HCT116 (cell line): ENCODE data around the gene EGF. TPM values are rescaled to one million over a fixed set of nuclear protein-coding genes. Genes with fewer than 3 reads are reported as not detected.
"Not testable (repeated sequence)": the region's sequence is repeated elsewhere in the genome, so short reads cannot be mapped to it uniquely, and the experiment has no call there.

Source experiments
- ATAC-seq: fragments of 200-7000 bp; cut with Tn5 transposase; 2 replicates; pipeline ENCODE4 v1.9.1; 2020; ENCODE audit warnings: mild to moderate bottlenecking, moderate library complexity
- BruUV-seq: library from RNA; stranded (reverse); fragments of 400-500 nt; replicated peaks from 2 replicates; lab custom pipeline; 2021; lab: Mats Ljungman, UMichigan
- CTCF ChIA-PET: fragments of 300-600 bp; sonication (Branson Sonifier 250); formaldehyde crosslinking; loops from one replicate; lab custom pipeline; 2021; ENCODE audit warnings: antibody characterized with exemption; lab: Charles Lee
- POLR2A ChIA-PET: fragments of 300-600, 350-600 bp; sonication (Branson Sonifier 250); formaldehyde crosslinking; loops from one replicate; lab custom pipeline; 2021; ENCODE audit warnings: antibody characterized with exemption; lab: Charles Lee
- RAD21 ChIA-PET, 2 experiments: fragments of 300-600 bp; sonication (Branson Sonifier 250); formaldehyde crosslinking; loops; one replicate each; lab custom pipeline; 2023; ENCODE audit warnings: low total read pairs in 2 of 2; ENCODE audit not compliant: uncharacterized antibody in 2 of 2, unreplicated experiment in 2 of 2, low non-redundant PET in 1 of 2; lab: Charles Lee
- DNase-seq: peaks from one replicate; pipeline ENCODE4 v3.0.0-alpha.2; 2010; ENCODE audit warnings: low read depth, low spot score
- H2AFZ ChIP-seq: fragments of 200-600 bp; shearing (Covaris generic), sonication (generic); 2 replicates; pipeline ENCODE4 v1.6.1; 2017; ENCODE audit warnings: low read depth, mixed run types, mixed read lengths, antibody characterized with exemption, low read length; ENCODE audit not compliant: poor library complexity, severe bottlenecking
- H3K27ac ChIP-seq: 2 replicates; pipeline ENCODE4 v1.5.1; 2012; ENCODE audit warnings: low read depth, low read length
- H3K27me3 ChIP-seq: fragments of 200-600 bp; sonication (generic); 2 replicates; pipeline ENCODE4 v1.6.1; 2016; ENCODE audit warnings: mixed run types, low read length, mixed read lengths; ENCODE audit not compliant: insufficient read depth
- H3K36me3 ChIP-seq, 2 experiments: fragments of 200-500 bp in 1 of 2; fragments of 200-600 bp in 1 of 2; sonication (Bioruptor generic) in 1 of 2; sonication (generic) in 1 of 2; 2 replicates each; pipeline versions ENCODE4 v1.5.1 to v1.6.1; 2014 to 2016; ENCODE audit warnings: low read length in 2 of 2, inconsistent platforms in 1 of 2, mixed read lengths in 1 of 2, mixed run types in 1 of 2; ENCODE audit not compliant: insufficient read depth in 2 of 2, control insufficient read depth in 1 of 2
- H3K4me1 ChIP-seq, 2 experiments: fragments of 200-600 bp in 1 of 2; sonication (generic) in 1 of 2; 2 replicates each; pipeline versions ENCODE4 v1.5.1 to v1.6.1; 2012 to 2017; ENCODE audit warnings: low read length in 2 of 2, inconsistent platforms in 1 of 2, mild to moderate bottlenecking in 1 of 2, mixed read lengths in 1 of 2, mixed run types in 1 of 2, moderate library complexity in 1 of 2; ENCODE audit not compliant: insufficient read depth in 2 of 2, control insufficient read depth in 1 of 2
- H3K4me2 ChIP-seq: fragments of 200-600 bp; sonication (generic); 2 replicates; pipeline ENCODE4 v1.6.1; 2017; ENCODE audit warnings: mixed run types, low read length, mixed read lengths
- H3K4me3 ChIP-seq, 2 experiments: fragments of 200-600 bp in 1 of 2; sonication (generic) in 1 of 2; replicated peaks in 1 of 2; 2 replicates each; pipeline ENCODE4 v1.5.1; 2011 to 2016; ENCODE audit warnings: low read length in 2 of 2, control low read depth in 1 of 2, low read depth in 1 of 2, mild to moderate bottlenecking in 1 of 2, mixed read lengths in 1 of 2, mixed run types in 1 of 2
- H3K79me2 ChIP-seq: fragments of 200-600 bp; sonication (generic); 2 replicates; pipeline ENCODE4 v1.6.1; 2017; ENCODE audit warnings: mild to moderate bottlenecking, mixed run types, low read length, moderate library complexity, mixed read lengths; ENCODE audit not compliant: insufficient read depth
- H3K9ac ChIP-seq: fragments of 200-600 bp; sonication (generic); 2 replicates; pipeline ENCODE4 v1.6.1; 2016; ENCODE audit warnings: low read length, mixed read lengths
- H3K9me2 ChIP-seq: fragments of 200-600 bp; sonication (generic), shearing (Covaris generic); 2 replicates; pipeline ENCODE4 v1.6.1; 2017; ENCODE audit warnings: mixed run types, mild to moderate bottlenecking, moderate library complexity; ENCODE audit not compliant: insufficient read depth
- H3K9me3 ChIP-seq, 2 experiments: fragments of 200-500 bp in 1 of 2; fragments of 200-600 bp in 1 of 2; sonication (Bioruptor generic) in 1 of 2; sonication (generic) in 1 of 2; 2 replicates each; pipeline ENCODE4 v1.6.1; 2014 to 2017; ENCODE audit warnings: low read length in 2 of 2, mixed read lengths in 2 of 2, inconsistent platforms in 1 of 2, low read depth in 1 of 2, mild to moderate bottlenecking in 1 of 2, mixed run types in 1 of 2, moderate library complexity in 1 of 2; ENCODE audit not compliant: control insufficient read depth in 1 of 2, insufficient read depth in 1 of 2
- H4K20me1 ChIP-seq: fragments of 200-600 bp; sonication (generic), shearing (Covaris generic); 2 replicates; pipeline ENCODE4 v1.6.1; 2017; ENCODE audit warnings: mixed run types, mild to moderate bottlenecking, moderate library complexity; ENCODE audit not compliant: insufficient read depth
- CEBPB ChIP-seq: IDR thresholded peaks from 2 replicates; pipeline ENCODE4 v1.6.1; 2012; ENCODE audit warnings: low read depth
- EZH2 ChIP-seq: fragments of 200-600 bp; sonication (generic); IDR thresholded peaks from 2 replicates; pipeline ENCODE4 v1.6.1; 2017; ENCODE audit warnings: antibody characterized with exemption, mixed run types
- FOSL1 ChIP-seq: IDR thresholded peaks from 2 replicates; pipeline ENCODE4 v1.6.1; 2012; ENCODE audit warnings: low read depth
- JUND ChIP-seq: IDR thresholded peaks from 2 replicates; pipeline ENCODE4 v1.6.1; 2012
- POLR2A ChIP-seq: IDR thresholded peaks from 2 replicates; pipeline ENCODE4 v1.7.0; 2011; ENCODE audit warnings: borderline replicate concordance; ENCODE audit not compliant: insufficient read depth, insufficient read length; ENCODE audit errors: extremely low read depth
- RAD21 ChIP-seq: IDR thresholded peaks from 2 replicates; pipeline ENCODE4 v1.6.1; 2012; ENCODE audit warnings: low read depth, mild to moderate bottlenecking
- SIN3A ChIP-seq: IDR thresholded peaks from 2 replicates; pipeline ENCODE4 v1.6.1; 2012; ENCODE audit warnings: low read depth
- ZFX ChIP-seq: fragments of 450-650 bp; IDR thresholded peaks from 2 replicates; pipeline ENCODE4 v1.6.1; 2017
- ZNF274 ChIP-seq: fragments of 200-500 bp; sonication (Bioruptor generic); IDR thresholded peaks from 2 replicates; pipeline ENCODE4 v1.6.1; 2014; ENCODE audit warnings: mild to moderate bottlenecking, low read depth, low read length, inconsistent platforms
- intact Hi-C: fragments of 100-400 bp; cut with micrococcal nuclease; formaldehyde crosslinking; loops from 2 replicates; pipeline ENCODE4 v1.10.0; 2022
- total RNA-seq: library from RNA; stranded (reverse); gene quantifications from one replicate; pipeline ENCODE4 v1.2.1, GENCODE V29; 2021; ENCODE audit not compliant: unreplicated experiment
- TF ChIP-seq, protein P1 (sequence below), 3 experiments: fragments of 200-600 bp in 1 of 3; sonication (generic) in 1 of 3; IDR thresholded peaks in 2 of 3; conservative IDR thresholded peaks in 1 of 3; 2 replicates each; pipeline ENCODE4 v1.5.1; 2012 to 2017; ENCODE audit warnings: low read depth in 2 of 3, low read length in 2 of 3, antibody characterized with exemption in 1 of 3, borderline replicate concordance in 1 of 3, control low read depth in 1 of 3, mild to moderate bottlenecking in 1 of 3, mixed read lengths in 1 of 3, mixed run types in 1 of 3, moderate library complexity in 1 of 3; ENCODE audit not compliant: insufficient read depth in 1 of 3
- TF ChIP-seq, protein P2 (sequence below): IDR thresholded peaks from 2 replicates; pipeline ENCODE4 v1.6.1; 2012
- TF ChIP-seq, protein P3 (sequence below): IDR thresholded peaks from 2 replicates; pipeline ENCODE4 v1.6.1; 2011; ENCODE audit warnings: mild to moderate bottlenecking, low read length, moderate library complexity; ENCODE audit not compliant: insufficient replicate concordance; ENCODE audit errors: extremely low read depth
- TF ChIP-seq, protein P4 (sequence below): IDR thresholded peaks from 2 replicates; pipeline ENCODE4 v1.6.1; 2012

The EGF gene
- total RNA-seq, 1 experiment from 2014 or later = 0.57 TPM

DNA sequence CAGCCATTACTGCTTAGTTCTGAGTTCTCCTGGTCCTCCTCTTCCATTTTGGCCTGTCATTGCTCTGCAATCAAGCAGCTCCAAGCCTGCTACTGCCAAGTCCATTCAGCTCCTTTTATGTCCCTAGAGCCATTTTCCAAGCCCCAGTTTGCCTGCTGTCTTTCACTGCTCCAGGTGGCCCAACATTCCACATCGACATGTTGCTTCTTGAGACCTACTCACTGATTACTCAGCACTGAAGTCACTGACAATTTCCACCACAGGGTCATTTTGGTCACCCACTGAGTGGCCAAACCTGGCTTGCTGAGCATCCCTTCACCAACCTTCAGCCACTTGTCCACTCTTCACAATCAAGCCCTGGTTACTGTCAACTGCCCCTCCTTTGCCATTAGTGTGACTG, 37.6 kb upstream of the EGF start:
- TF ChIP-seq, protein P1, sequence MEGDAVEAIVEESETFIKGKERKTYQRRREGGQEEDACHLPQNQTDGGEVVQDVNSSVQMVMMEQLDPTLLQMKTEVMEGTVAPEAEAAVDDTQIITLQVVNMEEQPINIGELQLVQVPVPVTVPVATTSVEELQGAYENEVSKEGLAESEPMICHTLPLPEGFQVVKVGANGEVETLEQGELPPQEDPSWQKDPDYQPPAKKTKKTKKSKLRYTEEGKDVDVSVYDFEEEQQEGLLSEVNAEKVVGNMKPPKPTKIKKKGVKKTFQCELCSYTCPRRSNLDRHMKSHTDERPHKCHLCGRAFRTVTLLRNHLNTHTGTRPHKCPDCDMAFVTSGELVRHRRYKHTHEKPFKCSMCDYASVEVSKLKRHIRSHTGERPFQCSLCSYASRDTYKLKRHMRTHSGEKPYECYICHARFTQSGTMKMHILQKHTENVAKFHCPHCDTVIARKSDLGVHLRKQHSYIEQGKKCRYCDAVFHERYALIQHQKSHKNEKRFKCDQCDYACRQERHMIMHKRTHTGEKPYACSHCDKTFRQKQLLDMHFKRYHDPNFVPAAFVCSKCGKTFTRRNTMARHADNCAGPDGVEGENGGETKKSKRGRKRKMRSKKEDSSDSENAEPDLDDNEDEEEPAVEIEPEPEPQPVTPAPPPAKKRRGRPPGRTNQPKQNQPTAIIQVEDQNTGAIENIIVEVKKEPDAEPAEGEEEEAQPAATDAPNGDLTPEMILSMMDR (IDR thresholded peaks at IDR 0.05 in 2 of 3, conservative IDR thresholded peaks at IDR 0.05 in 1 of 3; ENCODE audit: borderline replicate concordance in 1 of 3, insufficient read depth in 1 of 3, low read depth in 2 of 3, low read length in 2 of 3) = no peak
- TF ChIP-seq ZNF274 (no peak), CEBPB (no peak), RAD21 (no peak), POLR2A (no peak), FOSL1 (no peak), EZH2 (no peak), JUND (no peak), ZFX (no peak), SIN3A (no peak)
- TF ChIP-seq, protein P2, sequence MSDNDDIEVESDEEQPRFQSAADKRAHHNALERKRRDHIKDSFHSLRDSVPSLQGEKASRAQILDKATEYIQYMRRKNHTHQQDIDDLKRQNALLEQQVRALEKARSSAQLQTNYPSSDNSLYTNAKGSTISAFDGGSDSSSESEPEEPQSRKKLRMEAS = no peak
- TF ChIP-seq, protein P3, sequence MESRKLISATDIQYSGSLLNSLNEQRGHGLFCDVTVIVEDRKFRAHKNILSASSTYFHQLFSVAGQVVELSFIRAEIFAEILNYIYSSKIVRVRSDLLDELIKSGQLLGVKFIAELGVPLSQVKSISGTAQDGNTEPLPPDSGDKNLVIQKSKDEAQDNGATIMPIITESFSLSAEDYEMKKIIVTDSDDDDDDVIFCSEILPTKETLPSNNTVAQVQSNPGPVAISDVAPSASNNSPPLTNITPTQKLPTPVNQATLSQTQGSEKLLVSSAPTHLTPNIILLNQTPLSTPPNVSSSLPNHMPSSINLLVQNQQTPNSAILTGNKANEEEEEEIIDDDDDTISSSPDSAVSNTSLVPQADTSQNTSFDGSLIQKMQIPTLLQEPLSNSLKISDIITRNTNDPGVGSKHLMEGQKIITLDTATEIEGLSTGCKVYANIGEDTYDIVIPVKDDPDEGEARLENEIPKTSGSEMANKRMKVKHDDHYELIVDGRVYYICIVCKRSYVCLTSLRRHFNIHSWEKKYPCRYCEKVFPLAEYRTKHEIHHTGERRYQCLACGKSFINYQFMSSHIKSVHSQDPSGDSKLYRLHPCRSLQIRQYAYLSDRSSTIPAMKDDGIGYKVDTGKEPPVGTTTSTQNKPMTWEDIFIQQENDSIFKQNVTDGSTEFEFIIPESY = no peak
- TF ChIP-seq, protein P4, sequence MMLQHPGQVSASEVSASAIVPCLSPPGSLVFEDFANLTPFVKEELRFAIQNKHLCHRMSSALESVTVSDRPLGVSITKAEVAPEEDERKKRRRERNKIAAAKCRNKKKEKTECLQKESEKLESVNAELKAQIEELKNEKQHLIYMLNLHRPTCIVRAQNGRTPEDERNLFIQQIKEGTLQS = no peak
- no TSS peak for BruUV-seq
- no peaks in the 10 kb centered on the region for H3K36me3 ChIP-seq
- intact Hi-C loops = no loop called here
- H3K27ac ChIP-seq = no peak overlapping the region
- no peaks in the 10 kb centered on the region for H3K27me3 ChIP-seq
- ChIA-PET RAD21 (no interaction called here), POLR2A (no interaction called here), CTCF (no interaction called here)
- no peaks in the 10 kb centered on the region for H3K4me1 ChIP-seq
- H3K4me2 ChIP-seq = no peak overlapping the region
- no peaks in the 10 kb centered on the region for H4K20me1 ChIP-seq
- no peaks in the 10 kb centered on the region for H3K79me2 ChIP-seq
- ATAC-seq = no peak
- no peak for DNase-seq
- H3K4me3 ChIP-seq = no peak overlapping the region
- no peaks in the 10 kb centered on the region for H3K9me3 ChIP-seq
- no peak overlapping the region for H3K9ac ChIP-seq
- H3K9me2 ChIP-seq = no peaks in the 10 kb centered on the region
- H2AFZ ChIP-seq = no peak overlapping the region

- H4K20me1 ChIP-seq, H3K79me2 ChIP-seq, H3K9me2 ChIP-seq, POLR2A ChIA-PET, H3K9ac ChIP-seq, H3K9me3 ChIP-seq, H3K36me3 ChIP-seq, intact Hi-C loops, H3K4me2 ChIP-seq, H2AFZ ChIP-seq, CTCF ChIA-PET, DNase-seq, H3K27me3 ChIP-seq, ATAC-seq, H3K4me3 ChIP-seq, H3K27ac ChIP-seq, RAD21 ChIA-PET, BruUV-seq, H3K4me1 ChIP-seq: not testable (repeated sequence)
Measured at GRCh38 chr4:109875553-109875952, 37.1 kb upstream of the EGF start.
